ENCODE measurements around the gene IL11.
"Not testable (repeated sequence)": the region's sequence is repeated elsewhere in the genome, so short reads cannot be mapped to it uniquely, and the experiment has no call there.

Gene IL11

GRCh38 chr19:55406091-55406825 is 36.0 kb upstream of the IL11 start:
- H3K9ac ChIP-seq (ENCODE audit: low read depth, low read length): peak overlapping the region; percentile 96
- H3K9me3 ChIP-seq (ENCODE audit: insufficient read depth, low read depth, low read length): no peaks in the 10 kb centered on the region; the same call in 1 of the 2 replicates
- peak overlapping the region; percentile 87 for H3K4me3 ChIP-seq (ENCODE audit: low read length)
- no peak overlapping the region for H3K27ac ChIP-seq (ENCODE audit: low read length)
- 0 out of 2 replicates have a peak, but pooled peaks cover 17% of the 10 kb centered on the region for H3K27me3 ChIP-seq (ENCODE audit: insufficient read depth, low read length)
- peaks cover 9% of the 10 kb centered on the region for H3K4me1 ChIP-seq (ENCODE audit: insufficient read depth, low read length)
- peaks cover 52% of the 10 kb centered on the region for H3K36me3 ChIP-seq (ENCODE audit: insufficient read depth, low read depth, low read length)

GRCh38 chr19:55405638-55406037 is 35.4 kb upstream of the IL11 start:
- no peaks in the 10 kb centered on the region; the same call in 1 of the 2 replicates for H3K9me3 ChIP-seq (ENCODE audit: insufficient read depth, low read depth, low read length)
- H3K27ac ChIP-seq (ENCODE audit: low read length): no peak overlapping the region
- H3K27me3 ChIP-seq (ENCODE audit: insufficient read depth, low read length): 0 out of 2 replicates have a peak, but pooled peaks cover 12% of the 10 kb centered on the region
- peaks cover 59% of the 10 kb centered on the region for H3K36me3 ChIP-seq (ENCODE audit: insufficient read depth, low read depth, low read length)
- peak overlapping the region; percentile 87; the same call in 1 of the 2 replicates for H3K4me3 ChIP-seq (ENCODE audit: low read length)
- peaks cover 9% of the 10 kb centered on the region for H3K4me1 ChIP-seq (ENCODE audit: insufficient read depth, low read length)
- peak overlapping the region; percentile 96; the same call in 1 of the 2 replicates for H3K9ac ChIP-seq (ENCODE audit: low read depth, low read length)

GRCh38 chr19:55402509-55402908 is 32.2 kb upstream of the IL11 start:
- Histone ChIP-seq H3K4me3 (ENCODE audit: low read length) (no peak overlapping the region), H3K27ac (ENCODE audit: low read length) (no peak overlapping the region), H3K9me3 (ENCODE audit: insufficient read depth, low read depth, low read length) (no peaks in the 10 kb centered on the region), H3K4me1 (ENCODE audit: insufficient read depth, low read length) (peaks cover 9% of the 10 kb centered on the region), H3K36me3 (ENCODE audit: insufficient read depth, low read depth, low read length) (peaks cover 65% of the 10 kb centered on the region), H3K27me3 (ENCODE audit: insufficient read depth, low read length) (no peaks in the 10 kb centered on the region), H3K9ac (ENCODE audit: low read depth, low read length) (no peak overlapping the region)

DNA sequence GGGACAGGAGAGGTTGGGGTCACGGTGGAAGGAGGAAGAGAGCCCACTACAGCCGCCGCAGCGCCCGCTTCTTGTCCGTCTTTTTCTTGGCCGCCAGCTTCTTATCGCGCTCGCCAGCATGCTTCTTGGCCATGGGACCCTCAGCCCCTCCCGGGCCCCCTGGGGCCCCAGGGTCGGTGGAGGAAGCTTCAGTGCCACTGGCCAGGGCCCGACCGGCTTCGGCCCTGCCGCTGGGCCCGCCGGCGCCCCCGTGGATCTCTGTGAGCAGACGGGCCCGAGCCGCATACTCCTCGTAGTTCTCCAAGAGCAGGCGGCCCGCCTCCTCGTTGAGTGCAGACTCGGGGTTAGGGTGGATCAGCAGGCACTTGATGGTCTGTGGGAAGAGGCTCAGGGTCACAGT is 31.1 kb upstream of the IL11 start:
- H3K27ac ChIP-seq (ENCODE audit: low read length); H3K4me1 ChIP-seq (ENCODE audit: insufficient read depth, low read length); H3K9ac ChIP-seq (ENCODE audit: low read depth, low read length); H3K27me3 ChIP-seq (ENCODE audit: insufficient read depth, low read length); H3K9me3 ChIP-seq (ENCODE audit: insufficient read depth, low read depth, low read length); H3K4me3 ChIP-seq (ENCODE audit: low read length): not testable (repeated sequence)
- peaks cover 59% of the 10 kb centered on the region for H3K36me3 ChIP-seq (ENCODE audit: insufficient read depth, low read depth, low read length)

DNA sequence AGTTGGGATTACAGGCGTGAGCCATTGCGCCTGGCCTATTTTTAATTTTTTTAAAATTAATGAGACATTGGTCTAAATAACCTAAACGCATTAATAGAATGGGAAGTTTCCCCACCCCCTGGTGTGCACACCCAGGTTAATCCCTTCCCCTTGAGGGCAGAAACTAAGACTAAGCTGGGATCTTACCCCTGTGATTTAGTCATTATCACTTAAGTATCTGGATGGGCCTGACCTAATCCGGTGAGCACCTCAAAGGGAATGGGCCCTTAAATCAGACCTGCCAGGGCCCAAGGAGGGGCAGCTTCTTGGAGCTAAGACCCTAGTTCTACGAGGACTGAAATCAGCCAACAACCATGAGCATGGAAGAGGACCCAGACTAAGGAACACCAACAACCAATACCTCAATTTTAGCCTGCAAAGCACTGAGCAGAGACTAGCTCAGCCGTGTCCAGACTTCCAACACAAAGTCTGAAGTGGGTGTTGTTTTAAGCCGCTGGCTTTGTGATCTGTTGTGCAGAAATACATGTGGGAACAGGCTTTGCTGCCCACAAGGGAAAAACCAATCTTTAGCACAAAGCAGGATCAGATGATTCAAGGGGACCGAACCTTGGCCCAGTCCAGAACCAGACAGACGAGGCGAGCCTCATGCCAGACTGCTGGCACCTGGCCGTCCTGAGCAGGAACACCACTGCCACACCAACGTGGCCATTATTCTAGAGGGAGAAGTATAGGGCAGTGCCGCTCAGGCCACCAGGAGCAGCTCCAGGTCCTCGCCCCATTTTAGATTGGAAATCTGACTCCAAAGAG is 30.2 kb upstream of the IL11 start:
- Histone ChIP-seq H3K36me3 (ENCODE audit: insufficient read depth, low read depth, low read length) (peaks cover 50% of the 10 kb centered on the region), H3K27ac (ENCODE audit: low read length) (no peak overlapping the region), H3K27me3 (ENCODE audit: insufficient read depth, low read length) (no peaks in the 10 kb centered on the region), H3K4me1 (ENCODE audit: insufficient read depth, low read length) (no peaks in the 10 kb centered on the region; the same call in 1 of the 2 replicates), H3K9me3 (ENCODE audit: insufficient read depth, low read depth, low read length) (no peaks in the 10 kb centered on the region), H3K4me3 (ENCODE audit: low read length) (no peak overlapping the region), H3K9ac (ENCODE audit: low read depth, low read length) (no peak overlapping the region)

- H3K27me3 ChIP-seq (ENCODE audit: insufficient read depth, low read length): no peaks in the 10 kb centered on the region
- no peak overlapping the region for H3K4me3 ChIP-seq (ENCODE audit: low read length)
- no peak overlapping the region for H3K9ac ChIP-seq (ENCODE audit: low read depth, low read length)
- peaks cover 31% of the 10 kb centered on the region for H3K36me3 ChIP-seq (ENCODE audit: insufficient read depth, low read depth, low read length)
- H3K4me1 ChIP-seq (ENCODE audit: insufficient read depth, low read length): peaks cover 2% of the 10 kb centered on the region; the same call in 1 of the 2 replicates
- no peaks in the 10 kb centered on the region for H3K9me3 ChIP-seq (ENCODE audit: insufficient read depth, low read depth, low read length)
- H3K27ac ChIP-seq (ENCODE audit: low read length): no peak overlapping the region
These were observed 28.1 kb upstream of the IL11 start for GRCh38 chr19:55398200-55398925.

DNA sequence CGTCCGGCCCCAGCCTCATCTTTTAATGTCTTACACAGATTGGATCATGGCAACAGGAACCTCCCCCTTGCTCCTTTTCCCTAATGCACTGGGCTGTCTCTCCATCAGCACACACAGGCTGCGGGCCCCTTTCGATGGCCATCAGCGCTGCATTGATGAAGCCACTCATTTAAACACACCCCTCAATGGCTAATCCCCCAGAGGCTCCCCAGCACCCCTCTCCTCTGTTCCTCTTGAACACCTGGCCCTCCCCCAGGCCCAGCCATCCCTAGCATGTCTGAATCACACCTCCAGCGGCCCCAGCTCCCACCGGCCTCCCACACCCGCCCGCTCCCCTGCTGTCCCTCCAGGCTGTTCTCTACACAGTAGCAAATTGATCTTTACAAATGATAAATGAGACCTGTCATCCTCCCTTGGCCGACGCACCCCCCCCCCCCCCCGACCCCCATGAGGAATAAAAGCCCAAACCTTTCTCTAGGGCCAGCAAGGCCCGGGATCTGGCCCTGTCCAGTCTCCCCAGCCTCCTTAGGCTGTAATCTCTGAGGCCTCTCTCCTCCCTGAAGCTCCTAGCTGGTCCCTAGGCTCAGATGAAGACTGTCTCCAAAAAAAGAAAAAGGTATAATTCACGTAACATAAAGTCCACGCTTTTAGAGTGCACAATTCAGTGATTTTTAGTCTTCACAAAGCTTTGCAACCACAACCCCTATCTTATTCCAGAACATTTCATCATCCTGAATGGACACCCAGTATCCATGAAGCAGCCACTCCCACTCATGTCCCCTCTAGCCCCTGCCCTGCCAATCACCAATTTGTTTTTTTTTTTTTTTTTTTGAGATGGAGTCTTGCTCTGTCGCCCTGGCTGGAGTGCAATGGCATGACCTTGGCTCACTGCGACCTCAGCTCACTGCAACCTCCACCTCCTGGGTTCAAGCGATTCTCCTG is 22.8 kb upstream of the IL11 start:
- no peaks in the 10 kb centered on the region for H3K9me3 ChIP-seq (ENCODE audit: insufficient read depth, low read depth, low read length)
- no peaks in the 10 kb centered on the region for H3K27me3 ChIP-seq (ENCODE audit: insufficient read depth, low read length)
- H3K36me3 ChIP-seq (ENCODE audit: insufficient read depth, low read depth, low read length): peaks cover 24% of the 10 kb centered on the region
- peaks cover 31% of the 10 kb centered on the region for H3K4me1 ChIP-seq (ENCODE audit: insufficient read depth, low read length)
- H3K9ac ChIP-seq (ENCODE audit: low read depth, low read length): peak overlapping the region; percentile 60; the same call in 1 of the 2 replicates
- H3K27ac ChIP-seq (ENCODE audit: low read length): peak overlapping the region; percentile 70
- H3K4me3 ChIP-seq (ENCODE audit: low read length): peak overlapping the region; percentile 43; the same call in 1 of the 2 replicates

DNA sequence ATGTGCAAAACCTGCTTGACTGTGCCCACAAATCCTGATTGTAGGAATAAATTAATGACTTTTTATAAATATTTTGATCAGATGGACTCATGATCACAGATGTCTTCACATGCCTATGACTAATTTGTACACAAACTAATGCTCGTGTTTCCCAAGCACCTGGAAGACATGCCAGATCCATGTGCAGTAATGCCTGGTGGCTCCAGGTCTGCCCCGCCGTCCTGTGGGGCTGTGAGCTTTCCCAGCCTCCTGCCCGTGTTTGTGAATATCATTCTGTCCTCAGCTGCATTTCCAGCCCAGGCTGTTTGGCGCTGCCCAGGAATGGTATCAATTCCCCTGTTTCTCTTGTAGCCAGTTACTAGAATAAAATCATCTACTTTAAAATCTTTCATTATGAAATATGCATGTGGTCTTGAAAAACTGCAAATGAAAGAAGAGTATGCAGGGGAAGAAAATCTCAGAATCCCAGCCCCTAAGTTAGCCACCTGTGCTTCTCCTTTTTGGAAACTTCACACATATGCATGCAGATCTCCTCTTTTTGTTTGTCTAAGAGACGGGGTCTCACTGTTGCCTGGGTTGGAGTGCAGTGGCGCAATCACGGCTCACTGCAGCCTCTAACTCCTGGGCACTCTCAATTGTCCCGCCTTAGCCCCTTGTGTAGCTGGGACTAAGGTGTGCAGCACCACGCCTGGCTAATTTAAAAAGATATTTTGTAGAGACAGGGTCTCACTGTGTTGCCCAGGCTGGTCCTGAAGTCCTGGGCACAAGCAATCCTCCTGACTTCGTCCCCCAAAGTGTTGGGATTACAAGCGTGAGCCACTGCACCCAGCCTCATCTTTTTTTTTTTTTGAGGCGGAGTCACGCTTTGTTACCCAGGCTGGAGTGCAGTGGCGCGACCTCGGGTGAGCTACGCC is 21.7 kb upstream of the IL11 start:
- Histone ChIP-seq H3K27me3 (ENCODE audit: insufficient read depth, low read length) (no peaks in the 10 kb centered on the region), H3K36me3 (ENCODE audit: insufficient read depth, low read depth, low read length) (peaks cover 36% of the 10 kb centered on the region)

GRCh38 chr19:55391191-55391670 is 21.0 kb upstream of the IL11 start:
- Histone ChIP-seq H3K4me1 (ENCODE audit: insufficient read depth, low read length) (peaks cover 42% of the 10 kb centered on the region), H3K4me3 (ENCODE audit: low read length) (no peak overlapping the region), H3K27ac (ENCODE audit: low read length) (no peak overlapping the region), H3K27me3 (ENCODE audit: insufficient read depth, low read length) (no peaks in the 10 kb centered on the region), H3K36me3 (ENCODE audit: insufficient read depth, low read depth, low read length) (peaks cover 42% of the 10 kb centered on the region), H3K9me3 (ENCODE audit: insufficient read depth, low read depth, low read length) (no peaks in the 10 kb centered on the region), H3K9ac (ENCODE audit: low read depth, low read length) (no peak overlapping the region)

More for the DNA sequence above, 21.7 kb upstream of the IL11 start:
- Histone ChIP-seq H3K4me3 (ENCODE audit: low read length) (peak overlapping the region; percentile 43), H3K4me1 (ENCODE audit: insufficient read depth, low read length) (peaks cover 40% of the 10 kb centered on the region), H3K9ac (ENCODE audit: low read depth, low read length) (peak overlapping the region; percentile 60; the same call in 1 of the 2 replicates), H3K9me3 (ENCODE audit: insufficient read depth, low read depth, low read length) (no peaks in the 10 kb centered on the region), H3K27ac (ENCODE audit: low read length) (no peak overlapping the region)

- no peak overlapping the region for H3K4me3 ChIP-seq (ENCODE audit: low read length)
- no peak overlapping the region for H3K27ac ChIP-seq (ENCODE audit: low read length)
- H3K36me3 ChIP-seq (ENCODE audit: insufficient read depth, low read depth, low read length): peaks cover 42% of the 10 kb centered on the region
- H3K9ac ChIP-seq (ENCODE audit: low read depth, low read length): no peak overlapping the region
- H3K27me3 ChIP-seq (ENCODE audit: insufficient read depth, low read length): no peaks in the 10 kb centered on the region
- peaks cover 42% of the 10 kb centered on the region for H3K4me1 ChIP-seq (ENCODE audit: insufficient read depth, low read length)
- H3K9me3 ChIP-seq (ENCODE audit: insufficient read depth, low read depth, low read length): no peaks in the 10 kb centered on the region
These were observed 20.2 kb upstream of the IL11 start for GRCh38 chr19:55390461-55390880.
